Keratinocyte (primary cell): ENCODE results near the gene MVB12B. TPM values are rescaled to one million over a fixed set of nuclear protein-coding genes. Genes with fewer than 3 reads are reported as not detected.

Experiments used
- DNase-seq: peaks from one replicate; pipeline ENCODE4 v3.0.0-alpha.2; 2011; ENCODE audit warnings: low read depth, missing footprints, low spot score
- FAIRE-seq: peaks from 2 replicates; lab custom pipeline; 2011; peaks lifted over from hg19 to GRCh38; lab: Jason Lieb, UNC
- H2AFZ ChIP-seq: 2 replicates; pipeline ENCODE4 v1.6.0; 2012; ENCODE audit warnings: low read length, control low read depth, inconsistent platforms; ENCODE audit not compliant: control insufficient read depth
- H3K27ac ChIP-seq: 2 replicates; pipeline ENCODE4 v1.5.1; 2011; ENCODE audit warnings: low read length; ENCODE audit not compliant: control insufficient read depth, insufficient read depth
- H3K27me3 ChIP-seq: 3 replicates; pipeline ENCODE4 v1.6.0; 2011; ENCODE audit warnings: low read length; ENCODE audit not compliant: control insufficient read depth, insufficient read depth; ENCODE audit errors: extremely low read depth
- H3K36me3 ChIP-seq, 2 experiments: 2 replicates in 1 of 2; 3 replicates in 1 of 2; pipeline ENCODE4 v1.5.1; 2011; ENCODE audit warnings: low read length in 2 of 2, mild to moderate bottlenecking in 1 of 2; ENCODE audit not compliant: control insufficient read depth in 2 of 2, insufficient read depth in 2 of 2; ENCODE audit errors: extremely low read depth in 1 of 2
- H3K4me1 ChIP-seq: 3 replicates; pipeline ENCODE4 v1.5.1; 2011; ENCODE audit warnings: low read length; ENCODE audit not compliant: control insufficient read depth, insufficient read depth; ENCODE audit errors: extremely low read depth
- H3K4me2 ChIP-seq: 3 replicates; pipeline ENCODE4 v1.6.0; 2011; ENCODE audit warnings: low read depth, low read length; ENCODE audit not compliant: control insufficient read depth, insufficient read depth; ENCODE audit errors: extremely low read depth
- H3K4me3 ChIP-seq, 3 experiments: fragments of 200-600 bp in 1 of 3; sonication (generic) in 1 of 3; 2 replicates in 2 of 3; 3 replicates in 1 of 3; pipeline ENCODE4 v1.5.1; 2011 to 2016; ENCODE audit warnings: low read length in 3 of 3, mild to moderate bottlenecking in 3 of 3, control low read depth in 2 of 3, inconsistent platforms in 1 of 3, low read depth in 1 of 3, mixed read lengths in 1 of 3, mixed run types in 1 of 3, moderate library complexity in 1 of 3; ENCODE audit not compliant: control insufficient read depth in 2 of 3, insufficient read depth in 2 of 3; ENCODE audit errors: extremely low read depth in 1 of 3
- H3K79me2 ChIP-seq: 2 replicates; pipeline ENCODE4 v1.6.0; 2012; ENCODE audit warnings: low read length; ENCODE audit not compliant: control insufficient read depth, insufficient read depth
- H3K9ac ChIP-seq: 3 replicates; pipeline ENCODE4 v1.6.0; 2011; ENCODE audit warnings: low read length; ENCODE audit not compliant: control insufficient read depth, insufficient read depth; ENCODE audit errors: extremely low read depth
- H3K9me1 ChIP-seq: 3 replicates; pipeline ENCODE4 v1.6.0; 2011; ENCODE audit warnings: low read length; ENCODE audit not compliant: control insufficient read depth, insufficient read depth; ENCODE audit errors: extremely low read depth
- H3K9me3 ChIP-seq: 2 replicates; pipeline ENCODE4 v1.5.1; 2012; ENCODE audit warnings: low read depth, low read length; ENCODE audit not compliant: control insufficient read depth
- H4K20me1 ChIP-seq: 3 replicates; pipeline ENCODE4 v1.6.0; 2011; ENCODE audit warnings: low read length; ENCODE audit not compliant: control insufficient read depth, insufficient read depth; ENCODE audit errors: extremely low read depth
- CTCF ChIP-seq, 3 experiments: IDR thresholded peaks in 1 of 3; conservative IDR thresholded peaks in 1 of 3; optimal IDR thresholded peaks in 1 of 3; 2 replicates in 2 of 3; 3 replicates in 1 of 3; pipeline versions ENCODE3 to v1.5.1; 2011; ENCODE audit warnings: low read length in 3 of 3, mild to moderate bottlenecking in 3 of 3, moderate library complexity in 2 of 3, control low read depth in 1 of 3, inconsistent platforms in 1 of 3; ENCODE audit not compliant: insufficient read depth in 2 of 3; ENCODE audit errors: extremely low read depth in 1 of 3
- EZH2 ChIP-seq: IDR thresholded peaks from one replicate; pipeline ENCODE4 v1.6.1; 2012; ENCODE audit warnings: inconsistent platforms, mild to moderate bottlenecking, low read length, moderate library complexity
- dilution Hi-C: fragments of 300-500 bp; cut with MboI; formaldehyde crosslinking; loops from one replicate; pipeline ENCODE4 v1.7.0; 2020; ENCODE audit warnings: low sequenced_read_pairs; ENCODE audit not compliant: extremely low pct_ligation_motif_present
- polyA plus RNA-seq, 5 experiments: library from polyadenylated mRNA; depleted of rRNA in 3 of 5; stranded (reverse) in 3 of 5; stranded (forward) in 1 of 5; unstranded in 1 of 5; fragments of >200 nt; gene quantifications; 1 replicate in 1 of 5; 2 replicates in 3 of 5; 3 replicates in 1 of 5; pipeline versions ENCODE4 v1.2.1 to v1.2.3, GENCODE V29; 2011 to 2012; ENCODE audit warnings: missing spikeins in 2 of 5, low read depth in 1 of 5, low replicate concordance in 1 of 5

Gene MVB12B
- polyA plus RNA-seq, 1 donor (not counting 4 experiments of a cell fraction or from before 2014, with no cell fraction given): 1.2 TPM

GRCh38 chr9:126531035-126531571 lies 204.5 kb downstream of the MVB12B start:
- peaks cover 6% of the 10 kb centered on the region for H3K27me3 ChIP-seq
- DNase-seq: no peak
- no peak overlapping the region for H3K9ac ChIP-seq
- no peaks in the 10 kb centered on the region for H3K36me3 ChIP-seq
- no peaks in the 10 kb centered on the region for H3K79me2 ChIP-seq
- H3K9me1 ChIP-seq: no peaks in the 10 kb centered on the region
- no peaks in the 10 kb centered on the region for H4K20me1 ChIP-seq
- H3K4me1 ChIP-seq: no peaks in the 10 kb centered on the region
- no peak for TF ChIP-seq CTCF (optimal IDR thresholded peaks at IDR 0.05 in 1 of 3, IDR thresholded peaks at IDR 0.05 in 1 of 3, conservative IDR thresholded peaks at IDR 0.05 in 1 of 3; ENCODE audit: extremely low read depth in 1 of 3, insufficient read depth in 2 of 3, low read length in 3 of 3)
- no peak for TF ChIP-seq EZH2
- FAIRE-seq: no peak
- H2AFZ ChIP-seq: no peak overlapping the region
- no peak overlapping the region for H3K27ac ChIP-seq
- no peak overlapping the region for H3K4me2 ChIP-seq
- dilution Hi-C loops: no loop called here
- H3K4me3 ChIP-seq: no peak overlapping the region
- H3K9me3 ChIP-seq: no peaks in the 10 kb centered on the region

- no peak overlapping the region for H3K27ac ChIP-seq
- no peaks in the 10 kb centered on the region for H3K9me1 ChIP-seq
- TF ChIP-seq CTCF (optimal IDR thresholded peaks at IDR 0.05 in 1 of 3, IDR thresholded peaks at IDR 0.05 in 1 of 3, conservative IDR thresholded peaks at IDR 0.05 in 1 of 3; ENCODE audit: extremely low read depth in 1 of 3, insufficient read depth in 2 of 3, low read length in 3 of 3): no peak
- no peak for TF ChIP-seq EZH2
- H4K20me1 ChIP-seq: no peaks in the 10 kb centered on the region
- dilution Hi-C loops: no loop called here
- no peak overlapping the region for H3K9ac ChIP-seq
- no peaks in the 10 kb centered on the region for H3K4me1 ChIP-seq
- H3K79me2 ChIP-seq: no peaks in the 10 kb centered on the region
- no peak overlapping the region for H3K4me2 ChIP-seq
- no peaks in the 10 kb centered on the region for H3K9me3 ChIP-seq
- H3K36me3 ChIP-seq: no peaks in the 10 kb centered on the region
- DNase-seq (no peak), FAIRE-seq (no peak)
- H3K27me3 ChIP-seq: peaks cover 6% of the 10 kb centered on the region
- no peak overlapping the region for H3K4me3 ChIP-seq
- no peak overlapping the region for H2AFZ ChIP-seq
Measured at GRCh38 chr9:126531591-126531990, 205.0 kb downstream of the MVB12B start.
